ENCODE data around the gene ARG2. TPM values are rescaled to one million over a fixed set of nuclear protein-coding genes. Genes with fewer than 3 reads are reported as not detected.

Gene ARG2
- total and polyA plus RNA-seq, 9 of the 15 experiments (the other 6 are each of a cell fraction or from before 2014, with no cell fraction given): 6.2 to 75.0 (median 17.8) TPM

DNA sequence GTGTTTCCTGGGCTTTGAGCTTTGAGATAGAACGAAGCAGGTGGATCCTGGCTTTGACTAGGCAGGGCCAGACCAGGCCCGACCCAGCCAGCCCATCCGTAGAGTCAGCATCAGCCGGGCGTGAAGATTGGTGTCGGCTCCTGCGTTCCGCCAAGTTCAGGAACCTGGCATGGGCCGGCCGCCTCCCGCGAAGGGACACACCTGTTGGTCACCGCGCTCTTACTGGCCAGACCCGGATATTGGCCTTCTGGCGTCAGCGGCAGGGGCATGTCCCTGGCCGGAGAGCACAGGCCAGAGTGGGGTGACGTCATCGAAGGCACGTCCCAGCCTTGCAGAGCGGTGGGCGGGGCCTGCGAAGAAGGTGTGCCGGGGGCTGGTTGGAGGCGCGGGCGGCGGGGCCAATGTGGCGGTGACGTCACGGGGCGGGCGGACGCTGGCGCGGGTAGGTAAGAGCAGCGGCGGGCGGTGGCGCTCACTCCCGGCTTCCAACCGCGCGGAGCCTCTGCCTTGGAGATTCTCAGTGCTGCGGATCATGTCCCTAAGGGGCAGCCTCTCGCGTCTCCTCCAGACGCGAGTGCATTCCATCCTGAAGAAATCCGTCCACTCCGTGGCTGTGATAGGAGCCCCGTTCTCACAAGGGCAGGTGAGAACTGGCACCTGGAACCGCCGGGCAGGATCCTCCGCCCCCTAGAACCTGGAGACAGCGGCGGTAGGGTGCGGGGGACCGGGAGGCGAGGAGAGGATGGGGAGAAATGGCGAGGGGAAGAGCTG, at the start of gene ARG2 (continued):
- no peak for TF ChIP-seq ARID4B (CRISPR knock-in tag; IDR thresholded peaks at IDR 0.05)
- no peak for TF ChIP-seq RBBP5 (IDR thresholded peaks at IDR 0.05; ENCODE audit: borderline replicate concordance, insufficient read depth, low read length, poor library complexity, severe bottlenecking)
- TF ChIP-seq ZNF551 (CRISPR knock-in tag; IDR thresholded peaks at IDR 0.05): no peak
- peak; percentile 93 for TF ChIP-seq ZFX (CRISPR knock-in tag; IDR thresholded peaks at IDR 0.05)
- TF ChIP-seq, protein P1, sequence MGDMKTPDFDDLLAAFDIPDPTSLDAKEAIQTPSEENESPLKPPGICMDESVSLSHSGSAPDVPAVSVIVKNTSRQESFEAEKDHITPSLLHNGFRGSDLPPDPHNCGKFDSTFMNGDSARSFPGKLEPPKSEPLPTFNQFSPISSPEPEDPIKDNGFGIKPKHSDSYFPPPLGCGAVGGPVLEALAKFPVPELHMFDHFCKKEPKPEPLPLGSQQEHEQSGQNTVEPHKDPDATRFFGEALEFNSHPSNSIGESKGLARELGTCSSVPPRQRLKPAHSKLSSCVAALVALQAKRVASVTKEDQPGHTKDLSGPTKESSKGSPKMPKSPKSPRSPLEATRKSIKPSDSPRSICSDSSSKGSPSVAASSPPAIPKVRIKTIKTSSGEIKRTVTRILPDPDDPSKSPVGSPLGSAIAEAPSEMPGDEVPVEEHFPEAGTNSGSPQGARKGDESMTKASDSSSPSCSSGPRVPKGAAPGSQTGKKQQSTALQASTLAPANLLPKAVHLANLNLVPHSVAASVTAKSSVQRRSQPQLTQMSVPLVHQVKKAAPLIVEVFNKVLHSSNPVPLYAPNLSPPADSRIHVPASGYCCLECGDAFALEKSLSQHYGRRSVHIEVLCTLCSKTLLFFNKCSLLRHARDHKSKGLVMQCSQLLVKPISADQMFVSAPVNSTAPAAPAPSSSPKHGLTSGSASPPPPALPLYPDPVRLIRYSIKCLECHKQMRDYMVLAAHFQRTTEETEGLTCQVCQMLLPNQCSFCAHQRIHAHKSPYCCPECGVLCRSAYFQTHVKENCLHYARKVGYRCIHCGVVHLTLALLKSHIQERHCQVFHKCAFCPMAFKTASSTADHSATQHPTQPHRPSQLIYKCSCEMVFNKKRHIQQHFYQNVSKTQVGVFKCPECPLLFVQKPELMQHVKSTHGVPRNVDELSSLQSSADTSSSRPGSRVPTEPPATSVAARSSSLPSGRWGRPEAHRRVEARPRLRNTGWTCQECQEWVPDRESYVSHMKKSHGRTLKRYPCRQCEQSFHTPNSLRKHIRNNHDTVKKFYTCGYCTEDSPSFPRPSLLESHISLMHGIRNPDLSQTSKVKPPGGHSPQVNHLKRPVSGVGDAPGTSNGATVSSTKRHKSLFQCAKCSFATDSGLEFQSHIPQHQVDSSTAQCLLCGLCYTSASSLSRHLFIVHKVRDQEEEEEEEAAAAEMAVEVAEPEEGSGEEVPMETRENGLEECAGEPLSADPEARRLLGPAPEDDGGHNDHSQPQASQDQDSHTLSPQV (IDR thresholded peaks at IDR 0.05): 0 out of 2 replicates have a peak, but pooled peaks have one; percentile 36
- no peak for TF ChIP-seq PTTG1 (tag; IDR thresholded peaks at IDR 0.05; ENCODE audit: low read depth)
- TF ChIP-seq MYBL2 (IDR thresholded peaks at IDR 0.05; ENCODE audit: low read depth): no peak
- TF ChIP-seq MYBL2 (CRISPR knock-in tag; IDR thresholded peaks at IDR 0.05; ENCODE audit: borderline replicate concordance): no peak
- no peak for TF ChIP-seq ZNF75A (CRISPR knock-in tag; IDR thresholded peaks at IDR 0.05)
- no peak for TF ChIP-seq HDGF (IDR thresholded peaks at IDR 0.05)
- TF ChIP-seq HNRNPUL1 (IDR thresholded peaks at IDR 0.05; ENCODE audit: low read length): no peak
- TF ChIP-seq NFE2L1 (tag; IDR thresholded peaks at IDR 0.05; ENCODE audit: borderline replicate concordance, low read depth): no peak
- no peak for TF ChIP-seq EZH2 (IDR thresholded peaks at IDR 0.05; ENCODE audit: borderline replicate concordance, low read depth, low read length)
- no peak for TF ChIP-seq RBM17 (IDR thresholded peaks at IDR 0.05; ENCODE audit: borderline replicate concordance, low read depth, low read length)
- TF ChIP-seq NEUROD1 (IDR thresholded peaks at IDR 0.05; ENCODE audit: borderline replicate concordance, low read depth, low read length, partially characterized antibody): no peak
- peak; percentile 41; the same call in 1 of the 2 replicates for TF ChIP-seq GABPA (tag; conservative IDR thresholded peaks at IDR 0.05; ENCODE audit: low read depth)
- no peak for TF ChIP-seq MAFG (tag; conservative IDR thresholded peaks at IDR 0.05)
- TF ChIP-seq ZNF644 (tag; IDR thresholded peaks at IDR 0.05; ENCODE audit: low read depth): no peak
- no peak for TF ChIP-seq NR1H2 (CRISPR knock-in tag; IDR thresholded peaks at IDR 0.05)
- TF ChIP-seq ZNF24 (IDR thresholded peaks at IDR 0.05): no peak
